Measurements from ENCODE around the gene KLHL40.

KLHL40 gene

GRCh38 chr3:42670670-42671069 is 14.7 kb upstream of the KLHL40 start:
- DNase-seq = no peak

GRCh38 chr3:42672515-42672914 is 12.8 kb upstream of the KLHL40 start:
- no peak for DNase-seq

- DNase-seq = no peak
These were observed 12.3 kb upstream of the KLHL40 start for GRCh38 chr3:42673082-42673481.

- DNase-seq = no peak
These were observed 11.2 kb upstream of the KLHL40 start for GRCh38 chr3:42674146-42674545.

GRCh38 chr3:42675909-42676308 is 9.4 kb upstream of the KLHL40 start:
- no peak for DNase-seq

- no peak for DNase-seq
These were observed 6.9 kb upstream of the KLHL40 start for GRCh38 chr3:42678447-42678846.

- no peak for DNase-seq
These were observed 5.1 kb upstream of the KLHL40 start for GRCh38 chr3:42680271-42680670.

GRCh38 chr3:42680806-42681205 is 4.5 kb upstream of the KLHL40 start:
- no peak for DNase-seq

- DNase-seq = no peak
These were observed 3.8 kb upstream of the KLHL40 start for GRCh38 chr3:42681361-42682038.

GRCh38 chr3:42682301-42683070 is 2.9 kb upstream of the KLHL40 start:
- DNase-seq = no peak

GRCh38 chr3:42683875-42684598 is 1.3 kb upstream of the KLHL40 start:
- DNase-seq = no peak

- DNase-seq = no peak
These were observed 540 bp upstream of the KLHL40 start for GRCh38 chr3:42684632-42685362.

- no peak for DNase-seq
These were observed 819 bp downstream of the KLHL40 start for GRCh38 chr3:42685891-42686820.

- no peak for DNase-seq
These were observed 1.7 kb downstream of the KLHL40 start for GRCh38 chr3:42686832-42687650.

- no peak for DNase-seq
These were observed 2.7 kb downstream of the KLHL40 start for GRCh38 chr3:42688016-42688415.

GRCh38 chr3:42688487-42689420 is 3.4 kb downstream of the KLHL40 start:
- no peak for DNase-seq

GRCh38 chr3:42689421-42690014 is 4.2 kb downstream of the KLHL40 start:
- no peak for DNase-seq

GRCh38 chr3:42690191-42690590 is 4.9 kb downstream of the KLHL40 start:
- no peak for DNase-seq

All from NCI-H2107 (cell line).